ENCODE results near the gene USP14. TPM values are rescaled to one million over a fixed set of nuclear protein-coding genes. Genes with fewer than 3 reads are reported as not detected.

Gene USP14
- total and polyA plus RNA-seq, 7 donors: 11.4 to 40.7 (median 27.8) TPM

DNA sequence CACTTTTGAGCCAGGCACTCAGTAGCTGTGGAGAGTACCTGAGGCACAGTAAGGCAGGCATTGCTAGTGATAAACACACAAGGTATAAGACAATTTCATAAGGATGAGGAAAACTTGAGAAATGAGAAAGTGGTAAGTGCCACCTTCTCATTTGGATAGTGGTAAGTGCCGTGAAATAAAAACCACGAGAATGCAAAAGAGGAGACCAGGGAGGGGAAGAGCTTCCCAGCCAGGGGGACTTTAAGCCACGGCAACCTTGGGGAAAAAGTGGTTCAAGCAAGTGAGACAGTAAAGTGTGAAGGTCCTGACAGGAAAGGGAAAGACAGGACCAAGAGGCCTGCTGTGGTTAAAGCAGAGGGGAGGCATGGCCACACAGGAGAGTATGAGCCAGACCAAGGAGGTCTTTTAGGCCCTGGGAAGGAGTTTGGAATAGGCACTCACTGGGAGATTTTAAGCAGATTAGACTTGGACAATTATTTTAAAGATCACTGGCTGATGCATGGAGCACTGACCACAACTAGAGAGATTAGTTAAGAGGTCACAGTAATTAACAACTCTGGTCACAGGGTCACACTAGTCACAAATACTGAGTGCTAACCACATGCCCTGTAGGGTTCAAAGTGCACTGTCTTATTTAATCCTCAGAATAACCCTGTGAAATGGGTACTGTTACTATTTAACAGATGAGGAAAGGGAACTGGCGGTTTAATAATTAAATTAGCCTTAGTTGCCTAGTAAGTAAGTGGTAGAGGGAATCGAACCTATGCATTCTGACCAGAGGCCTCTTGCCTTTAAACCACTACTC is 59.4 kb downstream of the USP14 start:
- peaks cover 6 to 74% (median 27%) of the 10 kb centered on the region in 4 donors for H3K36me3 ChIP-seq
- TF ChIP-seq, protein P1, sequence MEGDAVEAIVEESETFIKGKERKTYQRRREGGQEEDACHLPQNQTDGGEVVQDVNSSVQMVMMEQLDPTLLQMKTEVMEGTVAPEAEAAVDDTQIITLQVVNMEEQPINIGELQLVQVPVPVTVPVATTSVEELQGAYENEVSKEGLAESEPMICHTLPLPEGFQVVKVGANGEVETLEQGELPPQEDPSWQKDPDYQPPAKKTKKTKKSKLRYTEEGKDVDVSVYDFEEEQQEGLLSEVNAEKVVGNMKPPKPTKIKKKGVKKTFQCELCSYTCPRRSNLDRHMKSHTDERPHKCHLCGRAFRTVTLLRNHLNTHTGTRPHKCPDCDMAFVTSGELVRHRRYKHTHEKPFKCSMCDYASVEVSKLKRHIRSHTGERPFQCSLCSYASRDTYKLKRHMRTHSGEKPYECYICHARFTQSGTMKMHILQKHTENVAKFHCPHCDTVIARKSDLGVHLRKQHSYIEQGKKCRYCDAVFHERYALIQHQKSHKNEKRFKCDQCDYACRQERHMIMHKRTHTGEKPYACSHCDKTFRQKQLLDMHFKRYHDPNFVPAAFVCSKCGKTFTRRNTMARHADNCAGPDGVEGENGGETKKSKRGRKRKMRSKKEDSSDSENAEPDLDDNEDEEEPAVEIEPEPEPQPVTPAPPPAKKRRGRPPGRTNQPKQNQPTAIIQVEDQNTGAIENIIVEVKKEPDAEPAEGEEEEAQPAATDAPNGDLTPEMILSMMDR (IDR thresholded peaks at IDR 0.05): no peak
- no peak for TF ChIP-seq POLR2AphosphoS5 (IDR thresholded peaks at IDR 0.05)
- no peak for TF ChIP-seq EP300 (IDR thresholded peaks at IDR 0.05)
- no peak for TF ChIP-seq POLR2A (IDR thresholded peaks at IDR 0.05)
- no peaks in the 10 kb centered on the region for H3K4me1 ChIP-seq
- H3K27ac ChIP-seq: no peak overlapping the region
- H3K27me3 ChIP-seq: no peaks in the 10 kb centered on the region
- intact Hi-C loops (cut with DNase I): no loop called here
- DNase-seq: no peak
- WGBS, 2 donors: 86 to 92% methylated on average over 5 of the region's 5 CpGs
- no peak overlapping the region for H3K4me3 ChIP-seq
- H3K9me3 ChIP-seq: no peaks in the 10 kb centered on the region

DNA sequence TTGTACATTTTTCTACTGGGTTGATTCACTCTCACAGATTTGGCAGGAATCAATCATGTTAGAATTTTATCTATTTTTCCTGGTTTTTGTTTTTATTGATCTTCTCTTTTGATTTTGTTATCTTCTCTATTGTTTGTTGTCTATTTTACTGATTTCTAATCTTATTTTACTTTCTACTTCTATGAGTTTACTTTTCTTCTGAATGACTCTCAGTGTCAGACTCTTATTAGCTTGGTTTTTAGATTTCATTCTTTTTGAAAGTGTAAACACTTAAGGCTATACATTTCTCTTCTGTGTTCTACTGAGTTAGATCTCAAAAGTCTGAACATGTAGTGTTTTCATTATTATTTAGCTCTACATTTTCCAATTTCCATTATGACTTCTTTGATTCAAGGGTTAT is 62.4 kb downstream of the USP14 start:
- intact Hi-C loops (cut with DNase I): no loop called here
- H3K4me1 ChIP-seq: no peaks in the 10 kb centered on the region
- peaks cover 13 to 79% (median 30%) of the 10 kb centered on the region in 4 donors for H3K36me3 ChIP-seq
- H3K4me3 ChIP-seq: no peak overlapping the region
- H3K9me3 ChIP-seq: no peaks in the 10 kb centered on the region
- H3K27me3 ChIP-seq: no peaks in the 10 kb centered on the region
- no peak overlapping the region for H3K27ac ChIP-seq
- no peak for DNase-seq
- TF ChIP-seq, protein P1 (IDR thresholded peaks at IDR 0.05): no peak
- TF ChIP-seq POLR2A (IDR thresholded peaks at IDR 0.05) (no peak), EP300 (IDR thresholded peaks at IDR 0.05) (no peak), POLR2AphosphoS5 (IDR thresholded peaks at IDR 0.05) (no peak)

DNA sequence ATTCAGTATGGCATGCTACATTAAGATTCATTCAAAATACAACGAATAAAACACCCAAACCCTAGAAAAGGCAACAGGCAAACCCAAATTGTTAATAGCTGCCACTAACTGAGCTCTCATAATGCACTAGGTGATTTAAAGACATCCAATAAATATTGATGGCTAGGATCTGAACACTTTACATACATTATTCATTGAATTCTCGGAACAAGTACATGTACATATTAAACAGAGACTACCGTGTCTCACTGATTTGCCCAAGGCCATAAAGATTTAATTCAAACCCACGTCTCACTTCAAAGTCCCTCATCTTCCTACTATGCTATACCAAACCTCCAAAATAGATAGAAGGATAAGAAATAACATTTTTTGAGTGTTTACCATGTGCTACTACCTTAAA is 67.4 kb downstream of the USP14 start:
- no peaks in the 10 kb centered on the region for H3K27me3 ChIP-seq
- H3K4me3 ChIP-seq: no peak overlapping the region
- peaks cover 7 to 52% (median 13%) of the 10 kb centered on the region in 4 donors for H3K36me3 ChIP-seq
- 90 to 96% methylated on average over 4 of the region's 4 CpGs for WGBS, 2 donors
- H3K27ac ChIP-seq: no peak overlapping the region
- no peaks in the 10 kb centered on the region for H3K9me3 ChIP-seq
- intact Hi-C loops (cut with DNase I): no loop called here
- no peaks in the 10 kb centered on the region for H3K4me1 ChIP-seq
- TF ChIP-seq EP300 (IDR thresholded peaks at IDR 0.05) (no peak), POLR2AphosphoS5 (IDR thresholded peaks at IDR 0.05) (no peak), POLR2A (IDR thresholded peaks at IDR 0.05) (no peak)
- TF ChIP-seq, protein P1 (IDR thresholded peaks at IDR 0.05): no peak
- no peak for DNase-seq

DNA sequence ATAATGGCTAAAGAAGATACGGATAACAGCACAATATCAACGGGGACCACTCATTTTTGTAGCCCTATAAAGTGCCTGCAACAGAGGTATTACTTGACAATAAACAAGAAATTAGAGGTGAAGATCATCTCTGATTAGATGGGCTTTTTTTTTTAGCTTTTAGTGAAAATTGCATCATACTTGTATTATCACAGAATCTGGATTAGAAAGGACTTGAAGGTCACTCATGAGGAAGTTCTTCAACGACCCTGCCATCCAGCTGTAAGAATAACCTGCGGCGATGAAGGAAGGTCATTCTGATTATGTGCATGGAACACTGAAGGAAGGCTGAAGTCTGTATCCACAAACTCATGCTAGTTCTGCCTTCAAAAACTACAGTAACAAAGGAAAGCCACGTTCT is 69.0 kb downstream of the USP14 start:
- no peak for DNase-seq
- Histone ChIP-seq H3K36me3 (peaks cover 7 to 44% (median 13%) of the 10 kb centered on the region in 4 donors), H3K9me3 (no peaks in the 10 kb centered on the region), H3K27me3 (no peaks in the 10 kb centered on the region), H3K4me3 (no peak overlapping the region), H3K27ac (no peak overlapping the region), H3K4me1 (no peaks in the 10 kb centered on the region)
- intact Hi-C loops (cut with DNase I): no loop called here
- TF ChIP-seq EP300 (IDR thresholded peaks at IDR 0.05) (no peak), POLR2A (IDR thresholded peaks at IDR 0.05) (no peak), POLR2AphosphoS5 (IDR thresholded peaks at IDR 0.05) (no peak)
- TF ChIP-seq, protein P1 (IDR thresholded peaks at IDR 0.05): no peak
- 90 to 94% methylated on average over 6 of the region's 6 CpGs for WGBS, 2 donors
